Gastroesophageal sphincter (tissue), 4 donors: Measurements from ENCODE around the gene CDC42EP3. TPM values are rescaled to one million over a fixed set of nuclear protein-coding genes. Genes with fewer than 3 reads are reported as not detected.

Experiments used
- ATAC-seq: fragments of 150-250 bp; one replicate; pipeline ENCODE4 v1.9.1; 2016; ENCODE audit warnings: mild to moderate bottlenecking, moderate library complexity
- H3K27ac ChIP-seq, 4 donors: fragments of 200-600 bp; sonication (generic) in 3 of 4; 1 replicate in 3 of 4; 2 replicates in 1 of 4; pipeline ENCODE4 v1.5.1; 2016 to 2019
- H3K27me3 ChIP-seq: fragments of 200-600 bp; sonication (generic); one replicate; pipeline ENCODE4 v1.5.1; 2019
- H3K36me3 ChIP-seq, 2 donors: fragments of 200-600 bp; sonication (generic); one replicate each; pipeline ENCODE4 v1.5.1; 2019; ENCODE audit warnings: control low read depth in 1 of 2
- H3K4me1 ChIP-seq, 3 donors: fragments of 200-600 bp; sonication (generic); 1 replicate in 2 of 3; 2 replicates in 1 of 3; pipeline ENCODE4 v1.5.1; 2016 to 2019; ENCODE audit warnings: control low read depth in 2 of 3
- H3K4me3 ChIP-seq, 2 donors: fragments of 200-600 bp; sonication (generic); one replicate each; pipeline ENCODE4 v1.5.1; 2019; ENCODE audit warnings: mild to moderate bottlenecking in 1 of 2, moderate library complexity in 1 of 2
- H3K9me3 ChIP-seq, 3 donors: fragments of 200-600 bp; sonication (generic); one replicate each; pipeline ENCODE4 v1.5.1; 2017 to 2019; ENCODE audit warnings: control low read depth in 2 of 3
- CTCF ChIP-seq, 4 experiments: fragments of 200-600 bp in 2 of 4; fragments of 450-650 bp in 2 of 4; sonication (generic) in 1 of 4; IDR thresholded peaks; one replicate each; pipeline ENCODE4 v1.5.1; 2017 to 2019; ENCODE audit warnings: antibody characterized with exemption in 4 of 4, mild to moderate bottlenecking in 2 of 4, moderate library complexity in 2 of 4
- EP300 ChIP-seq: sonication (generic); formaldehyde crosslinking; IDR thresholded peaks from one replicate; pipeline ENCODE4 v1.6.1; 2017; ENCODE audit warnings: antibody characterized with exemption, mild to moderate bottlenecking
- POLR2A ChIP-seq, 2 donors: fragments of 450-650 bp; IDR thresholded peaks; one replicate each; pipeline ENCODE4 v1.6.1; 2017; ENCODE audit warnings: antibody characterized with exemption in 2 of 2, mild to moderate bottlenecking in 2 of 2, moderate library complexity in 1 of 2
- POLR2AphosphoS5 ChIP-seq: sonication (generic); formaldehyde crosslinking; IDR thresholded peaks from one replicate; pipeline ENCODE4 v1.6.1; 2017; ENCODE audit warnings: antibody characterized with exemption
- WGBS, 2 donors: methylation state at CpG; one replicate each; pipeline ENCODE4 v1.1.5; 2018; ENCODE audit warnings: low coverage in 1 of 2; 5-methylcytosine and 5-hydroxymethylcytosine counted together
- total RNA-seq, 4 donors: library from RNA; depleted of rRNA; stranded (reverse); fragments of >200 nt; gene quantifications; one replicate each; pipeline ENCODE4 v1.1.0, GENCODE V29; 2016

The CDC42EP3 gene
- total RNA-seq, 4 donors from 2014 or later: 39.4 to 198 (median 87.4) TPM

- H3K4me1 ChIP-seq: peaks cover 3 to 26% (median 13%) of the 10 kb centered on the region in 3 donors
- 90 to 100% methylated on average over 3 of the region's 3 CpGs for WGBS, 2 donors
- TF ChIP-seq CTCF (IDR thresholded peaks at IDR 0.05) (no peak), POLR2AphosphoS5 (no peak), EP300 (no peak), POLR2A (IDR thresholded peaks at IDR 0.05) (no peak)
- ATAC-seq: no peak
- no peaks in the 10 kb centered on the region for H3K9me3 ChIP-seq
- H3K4me3 ChIP-seq: no peak overlapping the region
- no peaks in the 10 kb centered on the region for H3K36me3 ChIP-seq
- no peak overlapping the region for H3K27ac ChIP-seq
- no peaks in the 10 kb centered on the region for H3K27me3 ChIP-seq
Measured at GRCh38 chr2:37629529-37629928, 41.9 kb downstream of the CDC42EP3 start.

- peaks cover 3 to 26% (median 13%) of the 10 kb centered on the region in 3 donors for H3K4me1 ChIP-seq
- TF ChIP-seq CTCF (IDR thresholded peaks at IDR 0.05) (no peak), EP300 (no peak), POLR2A (IDR thresholded peaks at IDR 0.05) (no peak), POLR2AphosphoS5 (no peak)
Measured at GRCh38 chr2:37627710-37628109, 43.7 kb downstream of the CDC42EP3 start.

GRCh38 chr2:37625796-37626571, 45.5 kb downstream of the CDC42EP3 start:
- TF ChIP-seq EP300 (no peak), POLR2AphosphoS5 (peak; percentile 81), CTCF (IDR thresholded peaks at IDR 0.05) (peak in 1 of 4 experiments; percentile 28), POLR2A (IDR thresholded peaks at IDR 0.05) (no peak)
- ATAC-seq: peak; percentile 74
- no peak overlapping the region for H3K4me3 ChIP-seq
- no peaks in the 10 kb centered on the region for H3K9me3 ChIP-seq
- 20 to 29% methylated on average over 6 to 11 of the region's 11 CpGs for WGBS, 2 donors
- no peaks in the 10 kb centered on the region for H3K36me3 ChIP-seq
- no peaks in the 10 kb centered on the region for H3K27me3 ChIP-seq
- peak overlapping the region in 3 of 4 donors; percentile 60 to 74 (median 69) for H3K27ac ChIP-seq
- peaks cover 3 to 26% (median 13%) of the 10 kb centered on the region in 3 donors for H3K4me1 ChIP-seq

More at GRCh38 chr2:37627710-37628109, 43.7 kb downstream of the CDC42EP3 start:
- Histone ChIP-seq H3K36me3 (no peaks in the 10 kb centered on the region), H3K27me3 (no peaks in the 10 kb centered on the region), H3K4me3 (no peak overlapping the region), H3K9me3 (no peaks in the 10 kb centered on the region), H3K27ac (no peak overlapping the region)
- no peak for ATAC-seq

GRCh38 chr2:37625156-37625555, 46.3 kb downstream of the CDC42EP3 start:
- TF ChIP-seq EP300 (no peak), POLR2A (IDR thresholded peaks at IDR 0.05) (no peak), CTCF (IDR thresholded peaks at IDR 0.05) (no peak), POLR2AphosphoS5 (no peak)
- no peak for ATAC-seq
- Histone ChIP-seq H3K9me3 (no peaks in the 10 kb centered on the region), H3K27me3 (no peaks in the 10 kb centered on the region), H3K4me3 (no peak overlapping the region), H3K27ac (peak overlapping the region in 3 of 4 donors; percentile 60 to 74 (median 69)), H3K36me3 (no peaks in the 10 kb centered on the region), H3K4me1 (peaks cover 3 to 26% (median 13%) of the 10 kb centered on the region in 3 donors)
